PFSK-1 (cell line): ENCODE measurements around the gene HOXA9.

Source experiments
- POLR2AphosphoS5 ChIP-seq: IDR thresholded peaks from 2 replicates; pipeline ENCODE4 v1.6.1; 2012; ENCODE audit warnings: low read depth, mild to moderate bottlenecking, control low read depth, low read length, moderate library complexity
- TAF1 ChIP-seq: IDR thresholded peaks from 2 replicates; pipeline ENCODE4 v1.6.1; 2012; ENCODE audit warnings: low read length, control low read depth, borderline replicate concordance; ENCODE audit not compliant: insufficient read depth

GRCh38 chr7:27212497-27213432, 47.4 kb upstream of the HOXA9 start:
- TF ChIP-seq POLR2AphosphoS5, result no peak
- no peak for TF ChIP-seq TAF1
